SU-DHL-6 (cell line): ENCODE data around the gene SH3RF3.

Experiments used
- EZH2phosphoT487 ChIP-seq: fragments of 200-600 bp; sonication (generic), shearing (Covaris generic); conservative IDR thresholded peaks from 2 replicates; pipeline ENCODE4 v1.6.1; 2018; ENCODE audit warnings: mild to moderate bottlenecking, antibody characterized with exemption, low read length, moderate library complexity, mixed read lengths
- TF ChIP-seq, protein P1 (sequence below): fragments of 200-600 bp; sonication (generic); IDR thresholded peaks from one replicate; pipeline ENCODE4 v1.5.1; 2017; ENCODE audit warnings: antibody characterized with exemption, mild to moderate bottlenecking, low read length, moderate library complexity; ENCODE audit not compliant: insufficient read depth, poor library complexity, severe bottlenecking

- TF ChIP-seq, protein P1, sequence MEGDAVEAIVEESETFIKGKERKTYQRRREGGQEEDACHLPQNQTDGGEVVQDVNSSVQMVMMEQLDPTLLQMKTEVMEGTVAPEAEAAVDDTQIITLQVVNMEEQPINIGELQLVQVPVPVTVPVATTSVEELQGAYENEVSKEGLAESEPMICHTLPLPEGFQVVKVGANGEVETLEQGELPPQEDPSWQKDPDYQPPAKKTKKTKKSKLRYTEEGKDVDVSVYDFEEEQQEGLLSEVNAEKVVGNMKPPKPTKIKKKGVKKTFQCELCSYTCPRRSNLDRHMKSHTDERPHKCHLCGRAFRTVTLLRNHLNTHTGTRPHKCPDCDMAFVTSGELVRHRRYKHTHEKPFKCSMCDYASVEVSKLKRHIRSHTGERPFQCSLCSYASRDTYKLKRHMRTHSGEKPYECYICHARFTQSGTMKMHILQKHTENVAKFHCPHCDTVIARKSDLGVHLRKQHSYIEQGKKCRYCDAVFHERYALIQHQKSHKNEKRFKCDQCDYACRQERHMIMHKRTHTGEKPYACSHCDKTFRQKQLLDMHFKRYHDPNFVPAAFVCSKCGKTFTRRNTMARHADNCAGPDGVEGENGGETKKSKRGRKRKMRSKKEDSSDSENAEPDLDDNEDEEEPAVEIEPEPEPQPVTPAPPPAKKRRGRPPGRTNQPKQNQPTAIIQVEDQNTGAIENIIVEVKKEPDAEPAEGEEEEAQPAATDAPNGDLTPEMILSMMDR: no peak
- no peak for TF ChIP-seq EZH2phosphoT487
These were observed 280.5 kb downstream of the SH3RF3 start for GRCh38 chr2:109409321-109410038.
